Hippocampal formation (tissue), 2 donors: ENCODE results near the gene FAM120A.

Source experiments
- DNase-seq, 2 donors: peaks; one replicate each; lab custom pipeline; 2025; lab: John Stamatoyannopoulos, UW

The FAM120A gene

GRCh38 chr9:93594041-93594756 is 142.7 kb downstream of the FAM120A start:
- DNase-seq: no peak

- DNase-seq: no peak
These were observed 144.0 kb downstream of the FAM120A start for GRCh38 chr9:93595461-93595860.

- DNase-seq: no peak
These were observed 144.4 kb downstream of the FAM120A start for GRCh38 chr9:93595861-93596365.

GRCh38 chr9:93596399-93596798 is 144.9 kb downstream of the FAM120A start:
- DNase-seq: no peak

GRCh38 chr9:93597142-93597706 is 145.7 kb downstream of the FAM120A start:
- no peak for DNase-seq

GRCh38 chr9:93597871-93598646 is 146.6 kb downstream of the FAM120A start:
- DNase-seq: no peak

GRCh38 chr9:93598647-93599241 is 147.3 kb downstream of the FAM120A start:
- no peak for DNase-seq

- DNase-seq: no peak
These were observed 148.3 kb downstream of the FAM120A start for GRCh38 chr9:93599571-93600403.

- DNase-seq: no peak
These were observed 149.0 kb downstream of the FAM120A start for GRCh38 chr9:93600504-93600903.

GRCh38 chr9:93601063-93601462 is 149.6 kb downstream of the FAM120A start:
- no peak for DNase-seq

GRCh38 chr9:93601666-93602065 is 150.2 kb downstream of the FAM120A start:
- no peak for DNase-seq

- DNase-seq: no peak
These were observed 151.5 kb downstream of the FAM120A start for GRCh38 chr9:93603011-93603410.

- no peak for DNase-seq
These were observed 152.4 kb downstream of the FAM120A start for GRCh38 chr9:93603906-93604326.

- DNase-seq: no peak
These were observed 154.7 kb downstream of the FAM120A start for GRCh38 chr9:93606187-93606586.

GRCh38 chr9:93610206-93610605 is 158.7 kb downstream of the FAM120A start:
- no peak for DNase-seq

- DNase-seq: no peak
These were observed 160.7 kb downstream of the FAM120A start for GRCh38 chr9:93612052-93612795.

GRCh38 chr9:93612796-93613154 is 161.3 kb downstream of the FAM120A start:
- no peak for DNase-seq

GRCh38 chr9:93613174-93613573 is 161.7 kb downstream of the FAM120A start:
- DNase-seq: no peak

GRCh38 chr9:93613791-93614190 is 162.3 kb downstream of the FAM120A start:
- DNase-seq: no peak

GRCh38 chr9:93614830-93615468 is 163.5 kb downstream of the FAM120A start:
- DNase-seq: no peak
